Neural progenitor cell (in vitro differentiated cells): ENCODE results near the gene LMF2. TPM values are rescaled to one million over a fixed set of nuclear protein-coding genes. Genes with fewer than 3 reads are reported as not detected.

Source experiments
- DNase-seq: peaks from one replicate; pipeline ENCODE4 v3.0.0-alpha.2; 2016; ENCODE audit warnings: low spot score
- H2AFZ ChIP-seq: fragments of 200-600 bp; sonication (generic); replicated peaks from 2 replicates; pipeline ENCODE4 v1.6.1; 2016; ENCODE audit warnings: antibody characterized with exemption
- H3F3A ChIP-seq: fragments of 200-600 bp; sonication (generic); 2 replicates; pipeline ENCODE4 v1.6.1; 2016; ENCODE audit warnings: antibody characterized with exemption, low read depth
- H3K27ac ChIP-seq: fragments of 200-600 bp; sonication (generic); 2 replicates; pipeline ENCODE4 v1.5.1; 2016; ENCODE audit warnings: mild to moderate bottlenecking
- H3K27me3 ChIP-seq: fragments of 200-600 bp; sonication (generic); 2 replicates; pipeline ENCODE4 v1.6.1; 2016; ENCODE audit warnings: mild to moderate bottlenecking, moderate library complexity
- H3K36me3 ChIP-seq: fragments of 200-600 bp; sonication (generic); 2 replicates; pipeline ENCODE4 v1.5.1; 2016
- H3K4me1 ChIP-seq: fragments of 200-600 bp; sonication (generic); 2 replicates; pipeline ENCODE4 v1.6.1; 2016; ENCODE audit warnings: mixed run types
- H3K4me2 ChIP-seq: fragments of 200-600 bp; sonication (generic); 2 replicates; pipeline ENCODE4 v1.6.1; 2016
- H3K4me3 ChIP-seq: fragments of 200-600 bp; sonication (generic); 2 replicates; pipeline ENCODE4 v1.5.1; 2016
- H3K79me2 ChIP-seq: fragments of 200-600 bp; sonication (generic); 2 replicates; pipeline ENCODE4 v1.6.1; 2016; ENCODE audit warnings: low read depth
- H3K9ac ChIP-seq: fragments of 200-600 bp; sonication (generic); 2 replicates; pipeline ENCODE4 v1.6.1; 2016
- H3K9me3 ChIP-seq: fragments of 200-600 bp; sonication (generic); 2 replicates; pipeline ENCODE4 v1.5.1; 2016; ENCODE audit warnings: low read depth
- H4K20me1 ChIP-seq: fragments of 200-600 bp; sonication (generic); 2 replicates; pipeline ENCODE4 v1.6.1; 2016; ENCODE audit warnings: low read depth
- H3K27ac Mint-ChIP-seq: 3 replicates; pipeline ENCODE4 v1.8.0; 2021; ENCODE audit warnings: mixed read lengths
- H3K27me3 Mint-ChIP-seq: 2 replicates; pipeline ENCODE4 v1.8.0; 2022; ENCODE audit warnings: low read depth, mild to moderate bottlenecking, inconsistent platforms, moderate library complexity, mixed read lengths; ENCODE audit not compliant: insufficient read depth
- H3K36me3 Mint-ChIP-seq: 3 replicates; pipeline ENCODE4 v1.8.0; 2021; ENCODE audit warnings: mixed read lengths
- H3K4me1 Mint-ChIP-seq: 3 replicates; pipeline ENCODE4 v1.8.0; 2021; ENCODE audit warnings: mixed read lengths
- H3K4me3 Mint-ChIP-seq: 3 replicates; pipeline ENCODE4 v1.8.0; 2021; ENCODE audit warnings: mild to moderate bottlenecking, moderate library complexity, mixed read lengths
- H3K9me3 Mint-ChIP-seq: 3 replicates; pipeline ENCODE4 v1.8.0; 2020; ENCODE audit warnings: mixed read lengths
- CTCF ChIP-seq: fragments of 200-600 bp; sonication (generic); IDR thresholded peaks from 2 replicates; pipeline ENCODE4 v1.5.1; 2017; ENCODE audit warnings: antibody characterized with exemption, mild to moderate bottlenecking
- EZH2 ChIP-seq: fragments of 200-600 bp; sonication (generic); IDR thresholded peaks from 2 replicates; pipeline ENCODE4 v1.6.1; 2017; ENCODE audit warnings: antibody characterized with exemption, mild to moderate bottlenecking, moderate library complexity
- EZH2phosphoT487 ChIP-seq: fragments of 200-600 bp; sonication (generic); IDR thresholded peaks from 2 replicates; pipeline ENCODE4 v1.6.1; 2017; ENCODE audit warnings: antibody characterized with exemption
- total RNA-seq: library from RNA; depleted of rRNA; stranded (reverse); fragments of >200 nt; gene quantifications from 2 replicates; pipeline ENCODE4 v1.2.3, GENCODE V29; 2015; ENCODE audit warnings: low replicate concordance

Gene LMF2
- total RNA-seq, 1 donor from 2014 or later: 7.1 TPM

GRCh38 chr22:50454556-50455075 is 52.9 kb downstream of the LMF2 start:
- Mint-ChIP-seq H3K36me3 (peaks cover 28% of the 10 kb centered on the region), H3K27me3 (no peaks in the 10 kb centered on the region)
- TF ChIP-seq CTCF (no peak), EZH2 (no peak), EZH2phosphoT487 (no peak)

More at GRCh38 chr22:50454556-50455075, 52.9 kb downstream of the LMF2 start:
- Histone ChIP-seq H3K9ac (no peak overlapping the region), H3K27ac (no peak overlapping the region), H4K20me1 (peaks cover 15% of the 10 kb centered on the region), H3K9me3 (no peaks in the 10 kb centered on the region), H3K4me3 (no peak overlapping the region), H3K27me3 (no peaks in the 10 kb centered on the region), H3K36me3 (no peaks in the 10 kb centered on the region), H3K4me1 (no peaks in the 10 kb centered on the region), H3K4me2 (no peak overlapping the region), H2AFZ (no peak overlapping the region), H3F3A (no peaks in the 10 kb centered on the region), H3K79me2 (no peaks in the 10 kb centered on the region)
- no peak for DNase-seq
- no peak overlapping the region for H3K27ac Mint-ChIP-seq
- H3K9me3 Mint-ChIP-seq: no peaks in the 10 kb centered on the region
- H3K4me1 Mint-ChIP-seq: no peaks in the 10 kb centered on the region
- no peak overlapping the region for H3K4me3 Mint-ChIP-seq

Other genes with a start within 250 kb of the LMF2 start
- 18.7 and 28.4 TPM in 2 replicates for gene MAPK12, start 246.0 kb downstream of the LMF2 start, total RNA-seq
- gene MAPK11, start 237.3 kb downstream of the LMF2 start, total RNA-seq: 0.37 TPM in 1 of 2 replicates, not detected in the other
- gene PLXNB2, start 200.1 kb downstream of the LMF2 start, total RNA-seq: 32.4 and 94.1 TPM in 2 replicates
- gene DENND6B, start 180.7 kb downstream of the LMF2 start, total RNA-seq: 1.0 and 7.8 TPM in 2 replicates
- gene PPP6R2, start 164.4 kb downstream of the LMF2 start, total RNA-seq: 32.6 and 65.5 TPM in 2 replicates
- gene SBF1, start 32.7 kb downstream of the LMF2 start, total RNA-seq: 25.8 and 65.8 TPM in 2 replicates
- gene ADM2, start 26.2 kb downstream of the LMF2 start, total RNA-seq: 0.13 and 2.6 TPM in 2 replicates
- not detected in 2 replicates for gene MIOX, start 20.8 kb downstream of the LMF2 start, total RNA-seq
- 41.2 and 64.4 TPM in 2 replicates for gene NCAPH2, start 522 bp upstream of the LMF2 start, total RNA-seq
- 1.1 TPM in 1 of 2 replicates, not detected in the other for gene SCO2, start 17.9 kb upstream of the LMF2 start, total RNA-seq
- 0.81 TPM in 1 of 2 replicates, not detected in the other for gene TYMP, start 22.3 kb upstream of the LMF2 start, total RNA-seq
- not detected in 2 replicates for gene KLHDC7B, start 38.2 kb upstream of the LMF2 start, total RNA-seq
- gene SYCE3, start 55.2 kb upstream of the LMF2 start, total RNA-seq: 2.8 TPM in 1 of 2 replicates, not detected in the other
- gene CPT1B, start 70.7 kb upstream of the LMF2 start, total RNA-seq: 33.9 and 49.6 TPM in 2 replicates
- 67.4 and 93.9 TPM in 2 replicates for gene CHKB, start 75.1 kb upstream of the LMF2 start, total RNA-seq
- 0.74 TPM in 1 of 2 replicates, not detected in the other for gene MAPK8IP2, start 93.1 kb upstream of the LMF2 start, total RNA-seq
- gene ARSA, start 120.5 kb upstream of the LMF2 start, total RNA-seq: 4.2 and 18.4 TPM in 2 replicates
- gene SHANK3, start 165.1 kb upstream of the LMF2 start, total RNA-seq: 0.65 and 3.6 TPM in 2 replicates
- gene ACR, start 230.5 kb upstream of the LMF2 start, total RNA-seq: not detected in 2 replicates